Testis (tissue), 3 donors: ENCODE measurements around the gene SHROOM1. TPM values are rescaled to one million over a fixed set of nuclear protein-coding genes. Genes with fewer than 3 reads are reported as not detected.

Experiments
- DNase-seq: peaks from one replicate; pipeline ENCODE4 v3.0.0-alpha.2; 2019
- H3K27ac ChIP-seq, 2 donors: fragments of 200-600 bp; sonication (generic); one replicate each; pipeline ENCODE4 v1.5.1; 2019
- H3K27me3 ChIP-seq: fragments of 200-600 bp; sonication (generic); one replicate; pipeline ENCODE4 v1.5.1; 2019
- H3K36me3 ChIP-seq: fragments of 200-600 bp; sonication (generic); one replicate; pipeline ENCODE4 v1.5.1; 2017; ENCODE audit warnings: low read depth; ENCODE audit errors: missing control alignments
- H3K4me1 ChIP-seq: fragments of 200-600 bp; sonication (generic); one replicate; pipeline ENCODE4 v1.5.1; 2019
- H3K4me3 ChIP-seq, 2 donors: fragments of 200-600 bp; sonication (generic); one replicate each; pipeline ENCODE4 v1.5.1; 2017 to 2019
- H3K9me3 ChIP-seq: fragments of 200-600 bp; sonication (generic); one replicate; pipeline ENCODE4 v1.5.1; 2017
- POLR2A ChIP-seq: fragments of 450-650 bp; IDR thresholded peaks from one replicate; pipeline ENCODE4 v1.6.1; 2017; ENCODE audit warnings: antibody characterized with exemption, mild to moderate bottlenecking, moderate library complexity
- WGBS, 2 donors: methylation state at CpG; one replicate each; pipeline ENCODE4 v1.1.5; 2018; 5-methylcytosine and 5-hydroxymethylcytosine counted together
- intact Hi-C: fragments of 100-400 bp; cut with DNase I; formaldehyde crosslinking; loops from one replicate; pipeline ENCODE4 v1.15.1; 2023; ENCODE audit warnings: low total_unique reads
- polyA plus RNA-seq: library from polyadenylated mRNA; stranded (reverse); fragments of 350-450 nt; fragmentation: Illumina TruSeq; extraction: RNeasy Lipid Tissue Mini Kit (QIAGEN cat#74804); gene quantifications from one replicate; pipeline ENCODE4 v1.2.3, GENCODE V29; 2014; ENCODE audit warnings: low read depth, low replicate concordance; ENCODE audit not compliant: insufficient read depth
- total RNA-seq, 2 donors: library from RNA; depleted of rRNA; stranded (reverse); fragments of >200 nt; gene quantifications; one replicate each; pipeline ENCODE4 v1.2.3, GENCODE V29; 2016
- TF ChIP-seq, protein P1 (sequence below), 3 experiments: fragments of 450-650 bp in 2 of 3; fragments of 200-600 bp in 1 of 3; sonication (generic) in 1 of 3; IDR thresholded peaks; one replicate each; pipeline ENCODE4 v1.5.1; 2016 to 2019; ENCODE audit warnings: antibody characterized with exemption in 3 of 3, mild to moderate bottlenecking in 2 of 3, moderate library complexity in 1 of 3

The SHROOM1 gene
- total and polyA plus RNA-seq, 3 donors from 2014 or later, result 2.1 to 9.6 (median 9.0) TPM

DNA sequence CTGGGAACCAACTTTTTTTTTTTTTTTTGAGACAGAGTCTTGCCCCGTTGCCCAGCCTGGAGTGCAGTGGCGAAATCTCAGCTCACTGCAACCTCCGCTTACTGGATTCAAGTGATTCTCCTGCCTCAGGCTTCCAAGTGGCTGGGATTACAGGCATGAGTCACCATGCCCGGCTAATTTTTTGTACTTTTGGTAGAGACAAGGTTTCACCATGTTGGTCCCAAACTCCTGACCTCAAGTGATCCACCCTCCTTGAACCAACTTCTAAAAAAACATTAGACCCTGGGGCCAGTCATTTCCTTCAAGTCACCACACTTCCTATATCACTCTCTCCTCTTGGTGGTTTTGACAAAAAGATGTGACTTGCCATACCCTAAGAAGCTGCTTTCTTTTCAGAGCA, 10.9 kb upstream of the SHROOM1 start:
- Histone ChIP-seq H3K36me3 (no peaks in the 10 kb centered on the region), H3K27me3 (no peaks in the 10 kb centered on the region), H3K27ac (no peak overlapping the region), H3K4me1 (no peaks in the 10 kb centered on the region), H3K4me3 (no peak overlapping the region), H3K9me3 (no peaks in the 10 kb centered on the region)
- 88 to 92% methylated on average over 4 of the region's 4 CpGs for WGBS, 2 donors
- intact Hi-C loops, result no loop called here
- no peak for DNase-seq
- no peak for TF ChIP-seq POLR2A
- TF ChIP-seq, protein P1, sequence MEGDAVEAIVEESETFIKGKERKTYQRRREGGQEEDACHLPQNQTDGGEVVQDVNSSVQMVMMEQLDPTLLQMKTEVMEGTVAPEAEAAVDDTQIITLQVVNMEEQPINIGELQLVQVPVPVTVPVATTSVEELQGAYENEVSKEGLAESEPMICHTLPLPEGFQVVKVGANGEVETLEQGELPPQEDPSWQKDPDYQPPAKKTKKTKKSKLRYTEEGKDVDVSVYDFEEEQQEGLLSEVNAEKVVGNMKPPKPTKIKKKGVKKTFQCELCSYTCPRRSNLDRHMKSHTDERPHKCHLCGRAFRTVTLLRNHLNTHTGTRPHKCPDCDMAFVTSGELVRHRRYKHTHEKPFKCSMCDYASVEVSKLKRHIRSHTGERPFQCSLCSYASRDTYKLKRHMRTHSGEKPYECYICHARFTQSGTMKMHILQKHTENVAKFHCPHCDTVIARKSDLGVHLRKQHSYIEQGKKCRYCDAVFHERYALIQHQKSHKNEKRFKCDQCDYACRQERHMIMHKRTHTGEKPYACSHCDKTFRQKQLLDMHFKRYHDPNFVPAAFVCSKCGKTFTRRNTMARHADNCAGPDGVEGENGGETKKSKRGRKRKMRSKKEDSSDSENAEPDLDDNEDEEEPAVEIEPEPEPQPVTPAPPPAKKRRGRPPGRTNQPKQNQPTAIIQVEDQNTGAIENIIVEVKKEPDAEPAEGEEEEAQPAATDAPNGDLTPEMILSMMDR (IDR thresholded peaks at IDR 0.05), result no peak

DNA sequence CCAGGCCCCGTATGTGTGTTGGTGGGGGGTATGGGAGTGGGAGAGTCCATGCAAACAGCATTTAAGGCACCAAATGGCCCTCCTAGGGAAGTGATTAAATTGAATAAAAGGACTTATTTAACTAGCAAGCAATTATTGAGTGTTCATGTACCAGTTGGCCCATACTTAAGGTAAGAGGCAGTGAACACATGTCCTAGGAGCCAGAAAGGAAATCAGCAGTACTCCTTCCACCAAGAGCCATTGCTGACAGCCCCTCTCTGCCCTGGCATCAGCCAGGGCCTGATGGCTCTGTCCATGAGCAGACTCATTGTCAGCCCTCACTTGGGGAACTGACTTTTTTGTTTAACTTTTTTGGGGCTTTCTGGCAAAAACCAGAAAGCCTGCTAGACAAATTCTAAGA, 10.4 kb upstream of the SHROOM1 start:
- TF ChIP-seq POLR2A, result no peak
- TF ChIP-seq, protein P1 (IDR thresholded peaks at IDR 0.05), result no peak
- H3K36me3 ChIP-seq, result no peaks in the 10 kb centered on the region
- H3K4me3 ChIP-seq, result no peak overlapping the region
- H3K27ac ChIP-seq, result no peak overlapping the region
- H3K4me1 ChIP-seq, result no peaks in the 10 kb centered on the region
- no peak for DNase-seq
- intact Hi-C loops, result no loop called here
- no peaks in the 10 kb centered on the region for H3K27me3 ChIP-seq
- WGBS, 2 donors, result 31 to 55% methylated on average over 1 of the region's 1 CpG
- no peaks in the 10 kb centered on the region for H3K9me3 ChIP-seq

DNA sequence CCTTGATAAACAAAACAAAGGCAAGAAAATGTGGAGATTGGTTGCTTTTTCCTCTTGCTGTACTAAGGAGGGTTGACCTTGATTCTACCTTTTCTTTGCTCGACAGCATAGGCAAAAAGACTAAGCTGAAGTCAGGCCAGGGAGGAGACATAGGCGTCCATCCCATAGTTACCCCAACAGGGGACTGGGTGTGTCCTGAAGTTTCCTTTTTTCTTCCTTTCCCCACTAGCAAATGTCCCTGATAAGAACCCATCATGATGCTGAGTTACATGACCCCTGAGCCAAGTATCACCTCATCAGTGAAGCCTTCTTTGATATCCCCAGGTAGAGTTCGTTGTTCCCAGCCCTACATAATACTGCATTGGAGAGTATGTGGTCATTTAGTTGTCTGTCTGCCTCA, 9.9 kb upstream of the SHROOM1 start:
- 75 to 79% methylated on average over 3 of the region's 3 CpGs for WGBS, 2 donors
- intact Hi-C loops, result no loop called here

DNA sequence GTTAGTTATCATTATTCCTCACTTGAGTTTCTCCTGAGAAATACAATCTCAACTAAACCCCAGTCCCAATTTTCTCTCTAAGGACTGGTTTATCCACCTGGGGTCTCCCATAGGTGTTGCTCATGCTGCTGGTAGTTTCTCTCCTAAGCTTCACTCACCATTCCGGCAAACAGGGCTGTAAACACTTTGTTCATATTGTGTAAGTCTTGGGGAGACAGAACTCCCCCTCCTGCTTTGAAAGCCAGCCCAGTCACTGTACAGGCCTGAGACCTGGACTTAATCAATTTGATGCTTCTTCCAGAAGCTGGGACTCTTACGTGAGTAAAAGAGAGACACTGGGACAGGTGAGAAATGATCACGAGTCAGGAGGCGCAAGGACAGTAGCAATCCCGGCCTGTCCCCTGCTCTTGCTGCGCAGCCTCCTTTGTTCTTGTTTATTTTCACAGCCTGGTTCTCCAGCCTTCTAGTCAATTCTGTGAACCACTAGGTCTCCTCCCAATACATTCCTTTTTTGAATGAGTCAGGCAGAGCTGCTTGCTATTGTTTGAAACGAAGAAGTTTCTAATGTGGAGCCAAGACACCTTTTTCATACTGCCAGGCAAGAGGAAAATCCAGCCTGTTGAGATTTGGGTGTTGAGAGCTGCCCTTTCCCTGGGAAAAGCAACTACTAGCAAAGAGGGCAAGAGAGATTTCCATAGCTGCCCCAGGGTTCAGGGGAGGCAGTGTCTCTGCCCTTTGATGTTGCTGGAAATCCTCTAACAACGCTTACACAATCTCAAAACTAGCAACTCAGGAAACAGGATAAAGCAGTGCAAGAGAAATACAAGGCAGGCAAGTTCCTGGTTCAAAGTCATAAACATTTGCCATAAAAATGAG, 9.2 kb upstream of the SHROOM1 start:
- H3K4me1 ChIP-seq, result no peaks in the 10 kb centered on the region
- H3K27me3 ChIP-seq, result no peaks in the 10 kb centered on the region
- intact Hi-C loops, result no loop called here
- H3K4me3 ChIP-seq, result no peak overlapping the region
- 79 to 88% methylated on average over 8 of the region's 8 CpGs for WGBS, 2 donors
- peak overlapping the region in 1 of 2 donors; percentile 31 for H3K27ac ChIP-seq
- H3K9me3 ChIP-seq, result no peaks in the 10 kb centered on the region
- DNase-seq, result no peak
- H3K36me3 ChIP-seq, result no peaks in the 10 kb centered on the region
- no peak for TF ChIP-seq POLR2A
- TF ChIP-seq, protein P1 (IDR thresholded peaks at IDR 0.05), result no peak

More for the DNA sequence above, 9.9 kb upstream of the SHROOM1 start:
- Histone ChIP-seq H3K4me3 (no peak overlapping the region), H3K27me3 (no peaks in the 10 kb centered on the region), H3K27ac (no peak overlapping the region), H3K36me3 (no peaks in the 10 kb centered on the region), H3K4me1 (no peaks in the 10 kb centered on the region), H3K9me3 (no peaks in the 10 kb centered on the region)
- TF ChIP-seq, protein P1 (IDR thresholded peaks at IDR 0.05), result no peak
- no peak for TF ChIP-seq POLR2A
- no peak for DNase-seq
